Right cardiac atrium (tissue), 5 donors: ENCODE results near the gene FAM193A. TPM values are rescaled to one million over a fixed set of nuclear protein-coding genes. Genes with fewer than 3 reads are reported as not detected.
"Not testable (repeated sequence)": the region's sequence is repeated elsewhere in the genome, so short reads cannot be mapped to it uniquely, and the experiment has no call there.

ENCODE experiments used
- ATAC-seq, 2 donors: fragments of 200-7000 bp; cut with Tn5 transposase; one replicate each; pipeline versions ENCODE4 v1.8.0 to v1.9.1; 2020; ENCODE audit warnings: moderate library complexity in 2 of 2, mild to moderate bottlenecking in 1 of 2
- DNase-seq, 3 donors: peaks; one replicate each; pipeline ENCODE4 v3.0.0-alpha.2; 2020
- H3K27ac ChIP-seq: one replicate; pipeline ENCODE4 v1.5.1; 2013; ENCODE audit warnings: mild to moderate bottlenecking, low read length, control low read depth, moderate library complexity
- H3K27me3 ChIP-seq: one replicate; pipeline ENCODE4 v1.6.1; 2013; ENCODE audit not compliant: control insufficient read depth, insufficient read depth
- H3K4me1 ChIP-seq: one replicate; pipeline ENCODE4 v1.6.1; 2013; ENCODE audit warnings: low read length; ENCODE audit not compliant: control insufficient read depth, insufficient read depth
- H3K4me3 ChIP-seq: one replicate; pipeline ENCODE4 v1.5.1; 2013; ENCODE audit warnings: low read length, control low read depth
- H3K9me3 ChIP-seq: one replicate; pipeline ENCODE4 v1.6.1; 2013; ENCODE audit warnings: low read length; ENCODE audit not compliant: control insufficient read depth
- WGBS: extraction: QIAGEN DNeasy Blood & Tissue Kit; methylation state at CpG from one replicate; pipeline ENCODE4 v1.1.7; 2013; 5-methylcytosine and 5-hydroxymethylcytosine counted together
- intact Hi-C, 4 donors: fragments of 100-400 bp; cut with DNase I; formaldehyde crosslinking; loops; one replicate each; pipeline versions ENCODE4 v1.11.0 to v1.14.0; 2022 to 2023
- polyA plus RNA-seq: library from polyadenylated mRNA; stranded (reverse); fragments of 200-250 nt; gene quantifications from one replicate; pipeline ENCODE4 v1.2.3, GENCODE V29; 2013
- total RNA-seq, 4 donors: library from RNA; stranded (reverse); fragmentation: NEBNext Ultra II Directional; extraction: Animal tissue kit (Norgen Biotek cat#: 25700); gene quantifications; one replicate each; pipeline ENCODE4 v1.2.1, GENCODE V29; 2021
- donor health status: healthy with polysubstance abuse.
- donor health status: DM: no; HTN: yes; CAD: no.
- donor health status: DM: no; HTN: no; CAD: no.
- donor health status: DM: no; HTN: yes; CAD: no; lungs with severe emphysema.
- donor health status: DM: yes; HTN: yes; CAD: no.

FAM193A gene
- total and polyA plus RNA-seq, 5 donors, result 9.7 to 19.2 (median 17.4) TPM

GRCh38 chr4:2500547-2500946, 35.9 kb upstream of the FAM193A start:
- H3K4me3 ChIP-seq, result no peak overlapping the region
- H3K27me3 ChIP-seq, result no peaks in the 10 kb centered on the region
- WGBS, result 94% methylated on average over 2 of the region's 2 CpGs
- H3K27ac ChIP-seq, result no peak overlapping the region
- H3K9me3 ChIP-seq, result no peaks in the 10 kb centered on the region
- DNase-seq (no peak), ATAC-seq (no peak)
- peaks cover 2% of the 10 kb centered on the region for H3K4me1 ChIP-seq
- intact Hi-C loops, result no loop called here

GRCh38 chr4:2501034-2501594, 35.3 kb upstream of the FAM193A start:
- DNase-seq (no peak), ATAC-seq (peak; percentile 12 to 24)
- Histone ChIP-seq H3K9me3 (no peaks in the 10 kb centered on the region), H3K4me3 (no peak overlapping the region), H3K27ac (no peak overlapping the region), H3K4me1 (no peaks in the 10 kb centered on the region), H3K27me3 (no peaks in the 10 kb centered on the region)
- WGBS, result 85% methylated on average over 7 of the region's 7 CpGs
- intact Hi-C loops, result no loop called here

GRCh38 chr4:2503809-2504208, 32.6 kb upstream of the FAM193A start:
- DNase-seq (no peak), ATAC-seq (no peak)
- intact Hi-C loops, result no loop called here
- no peaks in the 10 kb centered on the region for H3K9me3 ChIP-seq
- H3K27ac ChIP-seq, result no peak overlapping the region
- WGBS, result 97% methylated on average over 5 of the region's 5 CpGs
- no peak overlapping the region for H3K4me3 ChIP-seq
- no peaks in the 10 kb centered on the region for H3K4me1 ChIP-seq
- no peaks in the 10 kb centered on the region for H3K27me3 ChIP-seq

GRCh38 chr4:2507259-2507658, 29.2 kb upstream of the FAM193A start:
- WGBS, result 88% methylated on average over 4 of the region's 4 CpGs
- Histone ChIP-seq H3K9me3 (no peaks in the 10 kb centered on the region), H3K27ac (no peak overlapping the region), H3K4me3 (no peak overlapping the region), H3K27me3 (no peaks in the 10 kb centered on the region), H3K4me1 (no peaks in the 10 kb centered on the region)
- intact Hi-C loops, result no loop called here
- ATAC-seq (no peak), DNase-seq (no peak)

- 91% methylated on average over 7 of the region's 7 CpGs for WGBS
Measured at GRCh38 chr4:2507855-2508254, 28.6 kb upstream of the FAM193A start.

GRCh38 chr4:2510351-2511259, 25.8 kb upstream of the FAM193A start:
- no peak overlapping the region for H3K4me3 ChIP-seq
- H3K27ac ChIP-seq, result no peak overlapping the region
- intact Hi-C loops, result no loop called here
- WGBS, result 83% methylated on average over 13 of the region's 13 CpGs
- no peak for DNase-seq
- no peaks in the 10 kb centered on the region for H3K27me3 ChIP-seq
- no peak for ATAC-seq
- H3K9me3 ChIP-seq, result no peaks in the 10 kb centered on the region
- no peaks in the 10 kb centered on the region for H3K4me1 ChIP-seq

More at GRCh38 chr4:2507855-2508254, 28.6 kb upstream of the FAM193A start:
- Histone ChIP-seq H3K4me1 (no peaks in the 10 kb centered on the region), H3K4me3 (no peak overlapping the region), H3K27me3 (no peaks in the 10 kb centered on the region), H3K9me3 (no peaks in the 10 kb centered on the region), H3K27ac (no peak overlapping the region)
- intact Hi-C loops, result no loop called here
- DNase-seq (no peak), ATAC-seq (no peak)

GRCh38 chr4:2511645-2512131, 24.8 kb upstream of the FAM193A start:
- 72% methylated on average over 9 of the region's 9 CpGs for WGBS
- ATAC-seq (no peak), DNase-seq (no peak)
- Histone ChIP-seq H3K27me3 (no peaks in the 10 kb centered on the region), H3K4me3 (no peak overlapping the region), H3K27ac (no peak overlapping the region), H3K4me1 (peaks cover 8% of the 10 kb centered on the region), H3K9me3 (no peaks in the 10 kb centered on the region)
- intact Hi-C loops, result no loop called here

GRCh38 chr4:2512396-2513135, 23.9 kb upstream of the FAM193A start:
- no peak for DNase-seq
- Histone ChIP-seq H3K27ac (no peak overlapping the region), H3K4me3 (no peak overlapping the region), H3K27me3 (no peaks in the 10 kb centered on the region), H3K4me1 (peaks cover 8% of the 10 kb centered on the region), H3K9me3 (no peaks in the 10 kb centered on the region)
- WGBS, result 94% methylated on average over 15 of the region's 15 CpGs
- ATAC-seq, result no peak
- intact Hi-C loops, result no loop called here

- ATAC-seq, DNase-seq, H3K27me3 ChIP-seq, H3K4me3 ChIP-seq, intact Hi-C loops, H3K27ac ChIP-seq, H3K4me1 ChIP-seq, H3K9me3 ChIP-seq: not testable (repeated sequence)
- 81% methylated on average over 9 of the region's 9 CpGs for WGBS
Measured at GRCh38 chr4:2514193-2514592, 22.3 kb upstream of the FAM193A start.

GRCh38 chr4:2514944-2515343, 21.5 kb upstream of the FAM193A start:
- H3K4me3 ChIP-seq, H3K27ac ChIP-seq, H3K27me3 ChIP-seq, H3K4me1 ChIP-seq, intact Hi-C loops, ATAC-seq, H3K9me3 ChIP-seq, DNase-seq: not testable (repeated sequence)
- 68% methylated on average over 11 of the region's 11 CpGs for WGBS
